NCI-H187 treated with DMSO at 0.1 percent for 48 hours (cell line): ENCODE data around the gene TMEM184A.
A peak's percentile ranks its signal among the peaks of the same experiment; 100 is the strongest.
"Not testable (repeated sequence)": the region's sequence is repeated elsewhere in the genome, so short reads cannot be mapped to it uniquely, and the experiment has no call there.

Source experiments
- DNase-seq: peaks from one replicate; lab custom pipeline; 2025; lab: John Stamatoyannopoulos, UW

The TMEM184A gene

DNA sequence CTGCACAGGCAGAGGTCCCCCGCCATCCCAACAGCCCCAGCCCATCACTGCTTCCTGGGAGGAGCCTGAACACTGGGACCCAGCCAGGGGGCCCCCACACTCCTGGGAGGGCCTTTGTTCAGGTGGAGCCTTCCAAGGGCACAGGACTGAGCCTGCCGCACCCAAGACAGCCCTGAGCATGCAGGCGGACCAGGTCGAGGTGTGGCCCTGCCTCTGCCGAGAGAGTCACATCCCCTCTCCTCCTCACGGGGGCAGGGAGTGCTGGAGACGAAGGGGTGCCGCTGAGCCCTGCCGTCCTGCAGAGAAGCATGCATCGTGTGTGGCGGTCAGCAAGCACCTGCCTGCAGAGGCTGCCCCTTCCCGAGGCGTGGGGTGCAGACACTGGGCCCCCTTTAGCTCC, 32.8 kb downstream of the TMEM184A start:
- no peak for DNase-seq

DNA sequence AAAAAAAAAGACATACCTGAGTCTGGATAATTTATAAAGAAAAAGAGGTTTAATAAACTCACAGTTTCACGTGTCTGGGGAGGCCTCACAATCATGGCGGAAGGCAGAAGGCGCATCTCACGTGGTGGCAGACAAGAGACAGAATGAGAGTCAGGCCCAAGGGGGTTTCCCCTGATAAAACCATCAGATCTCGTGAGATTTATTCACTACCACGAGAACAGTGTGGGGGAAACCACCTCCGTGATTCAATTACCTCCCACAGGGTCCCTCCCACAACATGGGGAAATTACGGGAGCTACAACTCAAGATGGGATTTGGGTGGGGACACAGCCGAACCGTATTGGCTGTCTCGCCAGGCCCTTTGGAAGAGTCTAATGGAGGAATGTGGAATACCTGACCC, 34.5 kb downstream of the TMEM184A start:
- no peak for DNase-seq

DNA sequence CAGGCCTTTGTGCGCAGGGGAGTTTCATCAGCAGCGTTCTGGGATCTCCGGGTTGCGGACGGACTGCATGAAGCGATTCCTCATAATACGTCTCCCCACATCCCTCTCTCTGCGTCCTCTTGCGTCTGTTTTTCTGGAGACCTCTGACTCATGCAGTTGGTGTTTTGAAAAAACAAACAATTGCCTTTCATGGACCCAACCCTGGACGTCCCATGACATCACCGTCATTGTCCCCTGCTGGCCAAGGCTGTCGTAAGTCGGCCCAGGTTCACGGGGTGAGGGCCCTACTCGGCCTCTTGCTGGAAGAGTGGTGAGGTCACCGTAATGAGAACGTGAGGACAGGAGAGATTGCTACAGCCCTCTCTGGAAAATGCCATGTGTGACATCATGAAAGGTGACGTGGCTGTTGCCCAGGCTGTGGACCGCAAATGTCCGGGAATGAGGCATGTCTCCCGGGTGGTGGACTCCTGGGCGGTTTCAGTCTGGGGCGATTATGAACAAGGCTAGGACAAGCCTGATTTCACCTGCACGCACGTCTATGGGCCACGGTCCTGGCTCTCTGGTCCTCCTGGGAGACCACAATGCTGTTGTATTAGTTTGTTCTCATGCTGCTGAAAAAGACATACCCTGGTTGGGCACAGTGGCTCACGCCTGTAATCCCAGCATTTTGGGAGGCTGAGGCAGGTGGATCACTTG, 35.3 kb downstream of the TMEM184A start:
- no peak for DNase-seq

DNA sequence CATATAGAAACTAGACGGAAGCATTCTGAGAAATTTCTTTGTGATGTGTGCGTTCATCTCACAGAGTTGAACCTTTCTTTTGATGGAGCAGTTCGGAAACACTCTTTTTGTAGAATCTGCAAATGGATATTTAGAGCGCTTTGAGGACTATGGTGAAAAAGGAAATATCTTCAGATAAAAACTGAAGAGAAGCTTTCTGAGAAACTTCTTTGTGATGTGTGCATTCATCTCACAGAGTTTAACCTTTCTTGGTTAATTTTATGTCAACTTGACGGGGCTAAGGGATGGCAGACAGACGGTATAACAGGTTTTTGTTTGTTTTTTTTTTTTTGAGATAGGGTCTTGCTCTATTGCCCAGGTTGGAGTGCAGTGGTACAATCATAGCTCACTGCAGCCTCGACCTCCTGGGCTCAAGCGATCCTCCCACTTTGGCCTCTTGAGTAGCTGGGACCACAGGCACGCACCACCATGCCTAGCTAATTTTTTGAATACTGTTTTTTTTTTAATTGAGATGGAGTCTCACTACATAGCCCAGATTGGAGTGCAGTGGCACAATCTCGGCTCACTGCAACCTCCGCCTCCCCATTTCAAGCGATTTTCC, 36.6 kb downstream of the TMEM184A start:
- not testable (repeated sequence) for DNase-seq

DNA sequence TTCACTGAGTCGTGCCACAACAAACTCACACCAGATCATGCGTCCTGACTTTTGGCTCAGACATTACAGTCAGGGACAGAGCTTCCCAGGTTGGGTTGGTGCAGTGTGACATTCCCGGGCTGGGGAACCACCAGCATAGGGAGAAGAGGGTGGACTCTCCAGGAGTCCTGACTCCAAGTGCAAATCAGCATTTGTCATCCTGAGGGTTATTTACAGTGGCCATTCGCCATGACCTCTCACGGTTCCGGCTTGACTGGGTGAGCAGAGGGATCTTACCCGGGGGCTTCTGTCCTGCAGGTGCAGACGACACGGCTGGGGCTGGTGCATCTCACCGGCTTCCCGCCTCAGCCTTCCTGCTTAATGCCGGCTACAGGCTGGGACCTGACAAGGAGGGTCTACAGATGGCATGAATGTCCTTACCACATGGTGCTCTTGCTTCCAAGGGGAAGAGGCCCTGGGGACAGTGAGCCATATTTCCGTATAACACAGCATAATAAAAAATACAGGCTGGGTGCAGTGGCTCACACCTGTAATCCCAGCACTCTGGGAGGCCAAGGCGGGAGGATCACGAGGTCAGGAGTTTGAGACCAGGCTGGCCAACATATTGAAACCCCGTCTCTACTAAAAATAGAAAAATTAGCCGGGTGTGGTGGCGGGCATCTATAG, 39.3 kb downstream of the TMEM184A start:
- DNase-seq: no peak

DNA sequence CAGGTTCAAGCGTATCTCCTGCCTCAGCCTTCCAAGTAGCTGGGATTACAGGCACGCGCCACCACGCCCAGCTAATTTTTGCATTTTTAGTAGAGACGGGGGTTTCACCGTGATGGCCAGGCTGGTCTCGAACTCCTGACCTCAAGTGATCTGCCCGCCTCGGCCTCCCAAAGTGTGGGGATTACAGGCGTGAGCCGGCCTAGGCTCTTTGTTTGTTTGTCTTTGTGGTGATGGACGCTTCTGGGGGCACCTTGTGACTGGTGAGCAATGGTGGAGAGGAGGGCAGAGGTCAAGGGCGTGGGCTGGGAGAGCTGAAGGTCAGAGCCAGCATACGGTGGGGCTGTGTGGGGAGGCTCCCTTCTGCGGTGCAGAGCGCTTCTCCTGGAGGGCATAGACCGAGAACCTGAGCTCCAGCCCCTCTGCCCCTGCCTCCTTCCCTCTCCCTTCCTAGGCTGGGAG, 40.5 kb downstream of the TMEM184A start:
- DNase-seq: not testable (repeated sequence)

DNA sequence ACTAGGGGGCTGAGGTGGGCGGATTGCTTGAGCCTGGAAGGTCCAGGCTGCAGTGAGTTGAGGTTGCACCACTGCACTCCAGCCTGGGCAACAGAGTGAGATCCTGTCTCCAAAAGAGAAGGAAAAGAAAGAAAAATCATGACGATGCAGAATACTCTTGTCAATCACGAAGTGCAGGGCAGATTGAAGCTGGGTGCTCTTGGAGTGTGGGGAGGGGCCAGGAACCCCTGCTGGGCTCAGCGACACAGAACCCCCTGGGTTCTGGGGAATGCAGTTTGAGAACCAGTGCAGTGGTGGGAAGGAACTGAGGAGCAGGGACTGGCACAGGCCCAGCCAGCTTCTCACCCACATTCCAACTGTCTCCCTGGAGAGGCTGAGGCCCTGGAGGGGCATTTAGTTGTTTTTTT, 41.0 kb downstream of the TMEM184A start:
- DNase-seq: no peak

DNA sequence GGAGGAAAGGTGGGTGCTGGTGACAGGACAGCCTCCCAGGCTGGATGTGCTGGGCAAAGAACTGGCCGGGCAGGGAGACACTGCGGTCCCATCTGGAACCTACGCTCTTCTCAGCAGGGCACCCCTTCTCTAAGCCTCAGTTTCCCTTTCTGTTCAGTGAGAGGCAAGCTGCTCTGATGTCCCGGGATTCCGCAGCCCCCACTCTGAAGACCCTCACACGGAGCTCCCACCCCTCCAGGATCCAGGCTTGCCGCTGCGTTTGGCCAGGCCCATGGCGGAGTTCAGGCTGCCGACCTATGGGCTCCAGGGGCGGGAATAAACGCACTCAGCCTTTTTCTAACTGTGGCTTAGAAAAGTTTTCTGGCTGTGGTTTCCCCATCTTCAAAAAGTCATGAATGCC, 41.6 kb downstream of the TMEM184A start:
- no peak for DNase-seq

DNA sequence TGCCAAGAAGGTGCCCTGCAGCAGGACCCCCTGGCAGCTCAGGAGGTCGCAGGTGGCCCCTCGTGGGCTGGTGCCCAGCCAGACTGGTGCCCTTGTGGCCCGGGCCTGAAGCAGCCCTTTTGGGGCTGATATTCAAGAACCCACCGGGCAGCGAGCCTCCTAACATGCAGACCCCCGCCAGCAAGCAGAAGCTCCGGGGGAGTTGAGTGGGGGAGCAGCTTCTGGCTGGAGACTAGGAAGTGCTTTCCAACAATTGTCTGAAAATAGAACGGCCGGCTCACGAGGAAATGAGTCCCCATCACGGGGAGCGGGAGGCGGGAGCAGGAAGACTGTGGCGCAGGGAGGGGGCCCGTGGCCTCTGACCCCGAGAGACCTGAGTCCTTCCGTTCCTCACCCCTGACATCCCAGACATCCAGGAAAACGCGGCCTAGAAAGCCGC, 42.3 kb downstream of the TMEM184A start:
- DNase-seq: no peak

DNA sequence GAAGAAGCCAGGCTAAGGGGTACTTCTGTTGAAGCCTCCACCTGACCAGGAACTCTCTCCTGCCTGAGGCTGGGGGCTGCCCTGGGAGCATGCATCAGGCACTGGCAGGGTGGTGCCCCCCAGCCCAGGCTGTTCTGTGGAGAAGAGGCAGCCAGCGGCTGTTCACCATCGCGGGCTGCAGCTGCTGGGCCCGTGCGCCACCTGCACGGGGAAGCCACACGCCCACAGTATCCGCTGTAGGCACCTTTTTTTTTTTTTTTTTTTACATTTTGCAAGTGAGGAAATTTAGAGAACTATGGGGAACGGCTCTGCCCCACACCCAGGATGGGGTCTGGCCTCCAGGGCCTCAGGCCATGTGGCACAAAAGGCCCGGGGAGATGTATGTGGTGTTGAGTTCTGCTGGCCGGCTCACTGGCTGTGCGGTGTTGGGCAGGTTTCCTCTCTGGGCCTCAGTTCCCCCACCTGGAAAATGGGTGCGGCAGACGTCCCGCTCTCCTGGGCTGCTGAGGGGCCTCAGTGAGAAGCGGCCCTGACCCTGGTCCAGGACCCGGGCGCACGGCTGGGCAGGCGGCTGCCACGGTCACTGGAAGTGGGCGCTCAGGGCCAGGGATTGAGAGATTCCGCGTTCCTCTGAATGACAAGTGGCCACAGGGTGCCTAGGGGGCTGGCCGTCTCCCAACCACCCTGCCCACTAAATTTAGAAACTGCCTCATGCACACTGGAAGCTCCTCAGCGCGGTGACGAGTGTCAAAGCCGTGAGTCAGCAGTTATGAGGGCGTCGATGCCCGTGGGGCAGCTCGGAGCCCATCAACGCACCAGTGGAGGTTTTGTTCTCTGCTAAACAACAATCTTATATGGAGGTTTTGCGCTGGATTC, 43.0 kb downstream of the TMEM184A start:
- DNase-seq: no peak

DNA sequence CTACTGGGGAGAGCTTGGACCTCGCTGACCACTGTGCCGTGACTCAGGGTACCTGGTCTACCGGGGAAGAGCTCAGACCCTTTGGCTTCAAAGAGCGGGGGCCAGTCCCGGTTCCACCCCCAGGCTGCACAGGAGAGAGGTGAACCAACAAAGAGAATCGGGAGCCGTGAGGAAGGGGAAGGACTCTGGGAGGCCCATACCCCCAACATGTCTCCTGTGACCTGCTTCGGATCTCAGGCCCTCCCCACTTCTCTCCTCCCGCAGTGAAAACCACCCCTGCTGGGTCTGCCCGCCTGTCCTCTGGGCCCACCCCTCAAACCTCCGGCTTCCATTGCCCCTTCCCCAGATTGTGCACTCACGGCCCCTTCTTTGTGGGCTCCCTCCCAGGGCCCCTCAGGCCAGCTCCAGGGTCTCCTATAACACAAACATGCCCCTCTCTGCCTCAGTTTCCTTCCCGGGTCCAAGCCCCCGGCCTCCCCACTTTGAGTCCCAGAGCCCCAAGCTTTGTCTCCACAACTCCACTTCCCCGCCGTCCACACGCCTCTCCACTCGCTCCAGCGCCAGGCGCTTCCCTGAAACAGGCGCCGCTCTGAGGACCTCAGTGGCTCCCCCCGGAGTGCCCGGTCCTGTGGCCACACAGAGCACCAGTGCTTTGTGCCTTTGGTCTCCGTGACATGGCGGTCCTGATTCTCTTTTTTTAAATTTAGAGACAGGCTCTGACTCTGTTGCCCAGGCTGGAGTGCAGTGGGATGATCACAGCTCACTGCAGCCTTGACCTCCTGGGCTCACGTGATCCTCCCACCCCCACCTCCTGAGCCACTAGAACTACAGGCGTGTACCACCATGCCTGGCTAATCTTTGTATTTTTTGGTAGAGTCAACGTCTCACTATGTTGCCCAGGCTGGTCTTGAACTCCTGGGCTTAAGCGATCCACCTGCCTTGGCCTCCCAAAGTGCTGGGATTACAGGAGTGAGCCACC, 44.3 kb downstream of the TMEM184A start:
- no peak for DNase-seq

DNA sequence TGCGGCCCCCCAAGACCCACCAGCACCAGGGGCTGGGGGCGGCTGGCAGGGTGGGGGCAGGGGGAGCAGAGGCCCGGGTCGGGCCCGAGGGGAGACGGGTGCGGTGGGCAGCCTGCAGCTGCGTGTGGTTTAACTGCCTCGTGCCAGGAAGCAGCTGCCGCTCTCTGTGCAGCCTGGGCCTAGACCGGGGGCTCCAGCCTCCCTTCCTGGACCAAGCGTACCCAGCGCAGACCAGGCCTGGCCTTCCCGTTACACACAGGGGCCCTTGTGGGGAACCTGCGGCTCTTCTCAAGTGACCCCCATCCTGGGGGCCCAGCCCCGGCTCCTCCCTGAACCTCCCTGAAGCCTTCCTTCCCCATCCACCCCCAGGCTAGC, 45.2 kb downstream of the TMEM184A start:
- no peak for DNase-seq

DNA sequence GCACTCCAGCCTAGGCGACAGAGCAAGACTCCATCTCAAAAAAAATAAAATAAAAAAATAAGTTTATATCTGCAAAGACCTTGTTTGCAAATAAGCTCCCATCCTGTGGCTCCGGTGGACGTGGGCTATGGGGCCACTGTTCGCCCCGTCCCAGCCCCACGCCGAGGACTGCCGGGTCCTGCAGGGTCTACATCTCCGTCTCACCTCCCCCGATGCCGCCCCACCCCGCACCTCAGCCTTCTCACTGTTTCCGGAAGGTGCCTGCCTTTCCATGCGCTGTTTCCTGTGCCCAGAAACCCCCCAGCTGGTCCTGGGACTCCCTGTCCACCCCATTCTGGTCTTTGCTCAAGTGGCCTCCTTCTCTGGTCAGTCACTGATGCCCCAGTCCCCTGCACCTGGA, 46.8 kb downstream of the TMEM184A start:
- no peak for DNase-seq

DNA sequence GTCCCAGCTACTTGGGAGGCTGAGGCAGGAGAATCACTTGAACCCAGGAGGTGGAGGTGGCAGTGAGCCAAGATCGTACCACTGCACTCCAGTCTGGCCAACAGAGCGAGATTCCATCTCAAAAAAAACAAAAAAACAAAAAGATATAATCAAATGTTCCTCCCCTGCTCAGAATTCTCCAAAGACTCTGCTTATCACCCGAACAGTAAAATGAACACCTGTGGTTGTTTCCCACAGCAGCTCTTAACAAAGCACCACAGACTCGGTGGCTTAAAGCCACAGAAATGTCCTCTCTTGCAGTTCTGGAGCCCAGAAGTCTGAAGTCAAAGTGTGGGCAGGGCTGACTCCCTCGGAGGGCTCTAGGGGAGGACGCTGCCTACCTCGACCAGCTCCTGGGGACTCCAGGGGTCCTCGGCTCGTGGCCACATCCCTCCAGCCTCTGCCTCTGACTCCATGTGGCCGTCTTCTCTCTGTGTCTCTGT, 47.7 kb downstream of the TMEM184A start:
- DNase-seq: no peak

DNA sequence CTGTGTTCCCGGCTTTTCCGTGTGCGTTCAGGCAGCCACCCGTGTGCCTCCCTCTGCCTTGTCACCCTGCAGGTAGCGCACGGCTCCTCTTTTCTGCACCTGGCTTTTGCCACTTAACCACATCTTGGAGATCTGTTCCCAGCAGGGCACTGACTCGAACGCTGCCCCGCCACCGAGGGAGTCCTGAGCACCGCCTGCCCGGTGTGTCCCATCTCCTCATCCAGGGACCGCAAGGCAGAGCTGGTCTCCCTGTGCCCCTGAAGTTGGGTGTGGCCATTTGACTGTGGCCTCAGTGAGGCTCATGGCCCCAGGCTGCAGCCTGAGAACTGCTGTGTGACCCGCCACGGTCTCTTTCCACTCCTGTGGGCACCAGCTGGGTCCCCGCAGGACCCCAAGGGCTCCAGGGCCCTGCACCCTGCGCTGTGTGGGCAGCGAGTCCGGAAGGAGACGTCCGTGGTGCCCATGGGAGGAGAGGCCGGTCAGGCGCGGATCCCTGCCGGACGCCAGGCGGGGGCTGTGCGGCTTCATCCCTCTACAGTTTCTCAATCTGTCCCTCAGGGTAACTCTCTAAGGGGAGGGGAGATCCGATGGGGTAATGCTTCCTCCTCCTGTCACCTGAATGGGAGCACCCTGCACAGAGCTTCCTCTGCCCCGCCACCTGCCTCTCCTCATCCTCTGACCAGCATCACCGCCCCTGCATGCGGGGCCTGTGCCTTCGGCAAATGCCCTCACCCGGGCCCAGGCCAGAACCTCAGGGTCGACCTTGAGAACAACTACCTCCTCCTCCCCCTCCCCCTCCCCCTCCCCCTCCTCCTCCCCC, 50.1 kb downstream of the TMEM184A start:
- no peak for DNase-seq

DNA sequence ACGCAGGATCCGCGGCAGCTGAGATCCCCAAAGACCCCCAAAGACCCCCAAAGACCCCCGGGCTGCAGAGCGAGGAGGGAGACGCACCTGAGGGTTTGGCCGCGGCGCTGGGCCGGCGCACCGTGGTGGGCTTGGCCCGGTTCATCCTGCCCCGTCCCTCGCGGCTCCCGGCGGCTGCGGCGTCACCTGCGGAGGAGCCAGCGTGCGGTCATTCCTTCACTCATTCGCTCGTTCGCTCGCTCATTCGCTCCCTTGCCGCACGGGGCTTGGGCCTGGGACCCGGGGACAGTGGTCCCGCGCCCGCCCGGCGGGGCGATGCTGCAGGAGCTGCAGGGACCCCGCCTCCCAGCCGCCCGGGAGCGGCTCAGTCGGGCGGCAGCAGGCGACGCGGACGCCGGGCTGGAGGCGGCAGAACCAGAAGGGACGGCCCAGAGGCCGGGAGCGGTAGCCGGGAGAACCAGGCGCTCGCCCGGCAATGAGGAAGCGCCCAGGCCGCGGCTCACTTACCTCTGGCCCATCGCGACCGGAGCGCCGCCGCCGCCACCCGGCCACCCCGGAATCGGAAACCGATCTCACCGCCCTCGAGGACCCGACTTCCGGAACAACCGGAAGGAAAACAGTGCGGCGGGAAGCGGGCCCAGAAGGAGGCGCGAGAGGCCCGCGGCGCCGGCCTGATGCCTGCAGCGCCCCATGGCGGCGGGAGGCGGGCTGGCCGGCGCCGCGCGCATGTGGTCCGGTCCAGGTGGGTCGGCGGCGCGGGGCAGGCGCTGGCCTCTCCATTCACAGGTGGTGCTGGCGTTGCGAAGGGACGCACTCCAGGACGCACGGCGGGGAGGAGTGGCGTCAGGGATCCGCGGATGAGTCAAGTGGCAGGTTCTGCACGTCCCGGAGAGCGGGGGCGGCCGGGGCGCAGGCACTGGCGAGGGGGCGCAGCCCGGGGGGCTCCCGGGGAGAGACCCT, 51.9 kb downstream of the TMEM184A start, which contains the start of gene INTS1:
TSS of gene INTS1 (minus strand) at position 574 of the 960 bp plus-strand sequence. CDS start at position 145, 429 bp downstream.
- DNase-seq: peak; percentile 70

DNA sequence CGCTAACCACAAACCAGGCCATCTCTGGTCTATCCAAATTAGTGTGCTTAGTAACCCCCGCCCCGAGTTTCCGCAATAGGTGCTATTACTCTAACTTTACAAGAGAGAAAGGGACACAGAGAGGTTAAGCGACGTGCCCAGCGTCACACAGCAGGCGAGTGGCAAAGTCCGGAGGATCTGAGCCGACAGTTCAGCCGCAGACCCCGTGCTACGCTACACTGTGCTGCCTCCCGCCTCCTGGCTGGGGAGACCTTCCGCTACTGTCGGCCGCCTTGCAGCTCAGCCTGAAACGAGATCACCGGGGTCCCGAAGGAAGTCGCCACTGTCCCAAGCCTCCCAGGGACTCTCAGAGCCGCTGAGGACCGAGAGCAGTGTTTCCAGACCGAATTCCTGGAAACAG, 52.6 kb downstream of the TMEM184A start:
- no peak for DNase-seq

DNA sequence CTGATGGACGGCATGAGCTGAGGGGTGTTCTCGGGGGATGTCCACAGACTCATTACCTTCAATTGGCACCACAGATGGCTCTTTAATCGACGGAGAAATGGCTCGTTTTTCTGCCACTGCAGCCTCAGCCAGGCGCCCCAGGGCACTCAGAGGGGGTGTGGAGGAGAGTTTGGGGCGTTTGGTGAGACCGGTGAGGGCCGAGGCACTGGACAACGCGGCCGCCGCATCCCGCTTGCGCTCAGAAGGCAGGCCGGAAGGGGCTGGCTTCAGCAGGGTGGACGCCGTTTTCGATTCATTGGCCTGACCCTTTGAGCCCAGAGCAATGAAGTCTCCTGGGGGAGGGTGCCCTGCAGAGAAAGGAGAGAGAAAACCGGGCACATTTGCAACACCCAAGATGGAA, 53.2 kb downstream of the TMEM184A start:
- no peak for DNase-seq
